GM18499 (cell line): ENCODE data around the gene PDE9A.

Source experiments
- ATAC-seq: cut with Tn5 transposase; IDR thresholded peaks from one replicate; pipeline ENCODE4 v1.9.1; 2021; ENCODE audit warnings: moderate number of reproducible peaks; ENCODE audit not compliant: insufficient read depth, unreplicated experiment

The PDE9A gene

GRCh38 chr21:42766739-42767560 is 113.5 kb downstream of the PDE9A start:
- no peak for ATAC-seq

GRCh38 chr21:42767561-42767835 is 114.1 kb downstream of the PDE9A start:
- no peak for ATAC-seq

GRCh38 chr21:42768324-42769121 is 115.1 kb downstream of the PDE9A start:
- ATAC-seq = no peak

- ATAC-seq = no peak
Measured at GRCh38 chr21:42769183-42769819, 115.9 kb downstream of the PDE9A start.

- ATAC-seq = no peak
Measured at GRCh38 chr21:42769820-42770716, 116.6 kb downstream of the PDE9A start.

GRCh38 chr21:42770717-42771502 is 117.5 kb downstream of the PDE9A start:
- ATAC-seq = no peak

- ATAC-seq = no peak
Measured at GRCh38 chr21:42771503-42771805, 118.0 kb downstream of the PDE9A start.

GRCh38 chr21:42775123-42775522 is 121.7 kb downstream of the PDE9A start:
- no peak for ATAC-seq

- no peak for ATAC-seq
Measured at GRCh38 chr21:42775891-42776290, 122.5 kb downstream of the PDE9A start.

GRCh38 chr21:42777064-42777756 is 123.8 kb downstream of the PDE9A start:
- no peak for ATAC-seq

GRCh38 chr21:42777757-42778344 is 124.4 kb downstream of the PDE9A start:
- no peak for ATAC-seq

GRCh38 chr21:42779431-42779861 is 126.0 kb downstream of the PDE9A start:
- ATAC-seq = no peak

GRCh38 chr21:42780617-42781016 is 127.2 kb downstream of the PDE9A start:
- ATAC-seq = no peak

- no peak for ATAC-seq
Measured at GRCh38 chr21:42781150-42781970, 127.9 kb downstream of the PDE9A start.

GRCh38 chr21:42781971-42782722 is 128.7 kb downstream of the PDE9A start:
- ATAC-seq = no peak

- ATAC-seq = no peak
Measured at GRCh38 chr21:42782723-42783242, 129.4 kb downstream of the PDE9A start.

- ATAC-seq = no peak
Measured at GRCh38 chr21:42784276-42784675, 130.9 kb downstream of the PDE9A start.
